Stomach smooth muscle (tissue), 2 donors: Measurements from ENCODE around the gene HS1BP3.
A peak's percentile ranks its signal among the peaks of the same experiment; 100 is the strongest.

Experiments used
- H3K27ac ChIP-seq: one replicate; pipeline ENCODE4 v1.7.0; 2013; ENCODE audit warnings: mild to moderate bottlenecking, low read length, inconsistent platforms
- H3K27me3 ChIP-seq, 2 donors: one replicate each; pipeline ENCODE4 v1.7.0; 2013; ENCODE audit warnings: low read length in 2 of 2; ENCODE audit not compliant: insufficient read depth in 2 of 2, control insufficient read depth in 1 of 2
- H3K36me3 ChIP-seq, 2 donors: one replicate each; pipeline ENCODE4 v1.7.0; 2013; ENCODE audit warnings: low read length in 2 of 2; ENCODE audit not compliant: control insufficient read depth in 2 of 2, insufficient read depth in 2 of 2
- H3K4me1 ChIP-seq: one replicate; pipeline ENCODE4 v1.7.0; 2013; ENCODE audit warnings: low read length; ENCODE audit not compliant: control insufficient read depth, insufficient read depth
- H3K4me3 ChIP-seq, 2 donors: one replicate each; pipeline ENCODE4 v1.7.0; 2013; ENCODE audit warnings: low read length in 2 of 2
- H3K9ac ChIP-seq, 2 donors: one replicate each; pipeline ENCODE4 v1.7.0; 2013; ENCODE audit warnings: low read length in 2 of 2, mild to moderate bottlenecking in 1 of 2
- H3K9me3 ChIP-seq, 2 donors: one replicate each; pipeline ENCODE4 v1.7.0; 2013; ENCODE audit warnings: low read length in 2 of 2; ENCODE audit not compliant: control insufficient read depth in 2 of 2
- donor health status: healthy.
- donor health status: Pancreatic carcinoma.

The HS1BP3 gene

GRCh38 chr2:20579866-20580265 is 71.0 kb downstream of the HS1BP3 start:
- Histone ChIP-seq H3K27ac (peak overlapping the region; percentile 68), H3K9ac (peak overlapping the region in 1 of 2 donors; percentile 39), H3K4me1 (peaks cover 42% of the 10 kb centered on the region), H3K9me3 (peaks cover 0 to 6% of the 10 kb centered on the region in 2 donors), H3K4me3 (no peak overlapping the region), H3K36me3 (no peaks in the 10 kb centered on the region), H3K27me3 (no peaks in the 10 kb centered on the region)

DNA sequence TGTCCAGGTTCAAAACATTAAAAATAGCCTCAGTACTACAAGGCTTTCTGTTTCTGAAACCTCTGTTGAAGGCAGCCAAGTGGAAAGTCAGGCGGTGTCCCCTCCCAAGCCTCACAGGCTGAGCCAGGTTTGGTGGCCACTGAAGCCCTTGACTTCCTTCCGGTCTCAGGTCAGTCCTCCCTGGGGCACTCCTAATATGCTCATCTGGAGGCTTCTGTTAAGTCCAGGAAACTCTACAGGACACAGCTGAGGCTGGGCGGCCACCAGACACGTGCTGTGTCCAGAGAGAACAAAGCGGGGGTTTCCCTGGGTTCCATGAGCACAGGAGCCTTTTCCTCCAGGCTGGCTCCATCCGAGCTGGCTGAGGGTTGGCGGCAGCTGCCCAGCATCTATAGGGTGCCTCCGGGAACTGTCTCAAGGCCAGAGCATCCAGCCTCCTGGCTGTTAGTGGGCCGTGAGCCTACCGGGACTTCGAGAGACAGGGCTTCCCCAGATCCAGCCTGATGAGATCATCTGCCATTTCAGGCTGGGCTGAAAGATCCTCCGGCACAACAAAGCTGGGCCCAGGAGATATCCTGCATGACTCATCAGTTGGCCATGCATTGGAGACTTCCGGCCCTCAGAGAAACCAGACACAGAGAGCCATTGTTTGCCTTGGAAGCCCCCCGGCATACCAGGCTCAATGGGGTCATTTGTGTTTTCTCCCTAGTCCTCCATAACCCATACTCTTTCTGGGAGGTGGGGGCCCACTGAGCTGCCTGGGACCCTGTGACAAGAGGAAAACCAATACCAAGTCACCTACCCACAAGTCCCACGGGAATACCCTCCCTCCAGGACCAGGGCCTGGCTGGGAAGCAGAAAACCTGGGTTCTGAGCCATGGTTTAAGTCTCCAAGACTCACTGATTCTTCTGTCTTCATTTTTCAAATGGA is 71.7 kb downstream of the HS1BP3 start:
- H3K36me3 ChIP-seq: no peaks in the 10 kb centered on the region
- H3K27ac ChIP-seq: peak overlapping the region; percentile 68
- peaks cover 40% of the 10 kb centered on the region for H3K4me1 ChIP-seq
- peak overlapping the region in 1 of 2 donors; percentile 39 for H3K9ac ChIP-seq
- peaks cover 0 to 6% of the 10 kb centered on the region in 2 donors for H3K9me3 ChIP-seq
- no peaks in the 10 kb centered on the region for H3K27me3 ChIP-seq
- peak overlapping the region in 1 of 2 donors; percentile 22 for H3K4me3 ChIP-seq

DNA sequence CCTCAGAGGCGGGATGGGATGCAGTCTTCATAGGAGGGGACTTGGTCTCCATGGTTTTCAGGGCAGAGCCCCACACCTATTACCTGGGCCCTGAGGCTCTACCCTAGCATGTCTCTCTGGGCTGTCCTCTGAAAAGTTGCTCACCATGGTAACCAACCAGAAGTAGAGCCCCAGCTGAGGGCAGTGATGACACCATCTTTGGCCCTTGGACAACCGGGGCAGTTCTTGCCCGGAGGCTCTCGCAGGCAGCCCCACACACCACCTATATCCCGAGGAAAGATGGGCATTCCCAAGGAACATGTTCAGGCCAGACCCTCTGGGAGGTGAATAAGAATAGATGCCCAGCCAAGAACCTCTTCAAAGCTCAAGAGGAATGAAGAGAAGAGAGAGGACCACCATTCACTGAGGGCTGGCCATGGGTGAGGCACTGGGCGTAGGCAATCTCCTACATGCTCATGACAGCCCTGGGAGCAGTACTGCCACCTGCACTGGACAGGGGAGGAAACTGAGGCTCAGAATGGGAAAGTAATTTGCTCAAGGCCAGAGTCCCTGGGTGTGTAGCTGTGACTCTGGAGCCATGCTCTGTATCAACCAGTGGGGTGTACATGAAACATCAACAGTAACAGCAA is 72.5 kb downstream of the HS1BP3 start:
- Histone ChIP-seq H3K27me3 (no peaks in the 10 kb centered on the region), H3K9me3 (peaks cover 0 to 6% of the 10 kb centered on the region in 2 donors), H3K4me3 (no peak overlapping the region), H3K27ac (peak overlapping the region; percentile 68), H3K4me1 (peaks cover 40% of the 10 kb centered on the region), H3K9ac (no peak overlapping the region), H3K36me3 (no peaks in the 10 kb centered on the region)

- Histone ChIP-seq H3K9ac (no peak overlapping the region), H3K4me1 (peaks cover 41% of the 10 kb centered on the region), H3K27ac (no peak overlapping the region), H3K27me3 (no peaks in the 10 kb centered on the region), H3K4me3 (no peak overlapping the region), H3K36me3 (no peaks in the 10 kb centered on the region), H3K9me3 (peaks cover 0 to 6% of the 10 kb centered on the region in 2 donors)
Observed at GRCh38 chr2:20577495-20578235, 73.2 kb downstream of the HS1BP3 start.

DNA sequence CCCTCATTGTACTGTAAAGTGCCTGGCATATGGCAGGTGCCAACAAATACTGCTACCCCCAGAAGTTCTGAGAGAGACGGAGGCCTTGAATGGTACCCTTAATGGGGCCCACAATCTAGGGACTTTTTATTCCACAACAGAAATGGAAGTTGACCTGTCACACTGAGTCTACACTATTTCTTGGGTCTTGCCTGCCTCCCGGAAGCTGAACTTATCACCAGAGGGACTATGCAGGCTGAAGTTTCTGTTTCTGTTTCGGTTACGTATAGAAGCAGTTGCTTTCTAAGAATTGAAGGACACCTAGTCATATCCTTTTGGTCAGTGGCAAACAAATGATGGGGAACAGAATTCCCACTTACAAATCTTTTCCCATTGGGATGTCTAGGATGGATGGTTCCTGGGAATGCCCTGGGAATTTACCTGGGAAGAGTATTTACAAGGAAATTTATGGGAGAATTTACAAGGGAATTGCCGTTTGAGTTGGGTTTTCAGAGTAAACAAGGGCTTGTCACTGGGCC is 74.2 kb downstream of the HS1BP3 start:
- H3K27ac ChIP-seq: no peak overlapping the region

DNA sequence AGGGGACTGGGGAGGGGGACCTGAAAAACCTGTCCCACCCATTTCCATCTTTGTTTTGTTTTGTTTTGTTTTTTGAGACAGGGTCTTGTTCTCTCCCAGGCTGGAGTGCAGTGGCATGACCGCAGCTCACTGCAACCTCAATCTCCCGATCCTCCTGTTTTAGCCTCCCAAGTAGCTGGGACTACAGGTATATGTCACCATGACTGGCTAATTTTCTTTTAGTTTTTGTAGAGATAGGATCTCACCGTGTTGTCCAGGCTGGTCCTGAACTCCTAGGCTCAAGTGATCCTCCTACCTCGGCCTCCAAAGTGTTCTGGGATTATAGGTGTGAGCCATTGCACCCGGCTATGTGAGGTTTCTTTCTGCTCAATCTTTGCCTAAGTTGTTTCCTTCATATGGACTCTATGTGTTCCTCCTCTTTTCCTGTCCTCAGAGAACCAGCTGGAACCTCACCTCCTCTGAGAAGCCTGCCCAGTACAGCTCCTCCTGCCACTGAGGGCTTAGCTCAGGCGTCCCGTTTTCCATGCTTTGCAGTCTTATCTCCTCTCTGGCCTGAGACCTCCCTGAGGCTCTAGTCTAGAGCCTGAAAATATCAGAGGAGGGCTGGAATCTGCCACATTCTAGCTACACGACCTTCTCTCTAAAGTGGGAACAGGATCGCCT is 74.8 kb downstream of the HS1BP3 start:
- H3K4me1 ChIP-seq: peaks cover 47% of the 10 kb centered on the region

More for the DNA sequence above, 74.2 kb downstream of the HS1BP3 start:
- Histone ChIP-seq H3K27me3 (no peaks in the 10 kb centered on the region), H3K9me3 (peaks cover 0 to 2% of the 10 kb centered on the region in 2 donors), H3K9ac (no peak overlapping the region), H3K36me3 (no peaks in the 10 kb centered on the region), H3K4me1 (peaks cover 47% of the 10 kb centered on the region), H3K4me3 (no peak overlapping the region)

GRCh38 chr2:20575414-20575813 is 75.5 kb downstream of the HS1BP3 start:
- Histone ChIP-seq H3K27me3 (no peaks in the 10 kb centered on the region), H3K4me3 (no peak overlapping the region), H3K27ac (peak overlapping the region; percentile 11), H3K4me1 (peaks cover 47% of the 10 kb centered on the region), H3K9ac (no peak overlapping the region), H3K36me3 (no peaks in the 10 kb centered on the region), H3K9me3 (no peaks in the 10 kb centered on the region)

More for the DNA sequence above, 74.8 kb downstream of the HS1BP3 start:
- no peaks in the 10 kb centered on the region for H3K9me3 ChIP-seq
- H3K27me3 ChIP-seq: no peaks in the 10 kb centered on the region
- H3K36me3 ChIP-seq: no peaks in the 10 kb centered on the region
- H3K4me3 ChIP-seq: no peak overlapping the region
- H3K27ac ChIP-seq: no peak overlapping the region
- no peak overlapping the region for H3K9ac ChIP-seq

DNA sequence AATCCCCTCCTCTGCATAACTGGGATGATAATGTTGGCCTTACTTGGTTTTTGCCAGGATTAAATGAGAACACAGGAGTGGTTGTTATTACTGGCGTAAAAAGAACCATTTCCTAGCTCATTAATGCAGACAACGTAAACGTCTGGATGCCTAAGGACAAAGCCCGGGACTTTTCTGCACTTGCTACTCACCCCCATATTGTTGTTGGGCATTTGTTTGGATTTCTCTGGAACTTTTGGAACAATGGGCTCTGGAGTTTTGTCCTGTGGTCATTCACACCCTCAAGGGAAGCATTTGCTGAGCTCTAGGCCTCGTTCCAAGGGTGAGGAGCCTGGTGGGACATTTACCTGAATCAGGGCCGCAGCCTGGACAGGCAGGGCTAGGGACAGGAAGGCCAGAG is 76.0 kb downstream of the HS1BP3 start:
- peaks cover 45% of the 10 kb centered on the region for H3K4me1 ChIP-seq
- no peaks in the 10 kb centered on the region for H3K27me3 ChIP-seq
- no peaks in the 10 kb centered on the region for H3K9me3 ChIP-seq
- H3K4me3 ChIP-seq: no peak overlapping the region
- no peaks in the 10 kb centered on the region for H3K36me3 ChIP-seq
- peak overlapping the region; percentile 11 for H3K27ac ChIP-seq
- H3K9ac ChIP-seq: no peak overlapping the region

DNA sequence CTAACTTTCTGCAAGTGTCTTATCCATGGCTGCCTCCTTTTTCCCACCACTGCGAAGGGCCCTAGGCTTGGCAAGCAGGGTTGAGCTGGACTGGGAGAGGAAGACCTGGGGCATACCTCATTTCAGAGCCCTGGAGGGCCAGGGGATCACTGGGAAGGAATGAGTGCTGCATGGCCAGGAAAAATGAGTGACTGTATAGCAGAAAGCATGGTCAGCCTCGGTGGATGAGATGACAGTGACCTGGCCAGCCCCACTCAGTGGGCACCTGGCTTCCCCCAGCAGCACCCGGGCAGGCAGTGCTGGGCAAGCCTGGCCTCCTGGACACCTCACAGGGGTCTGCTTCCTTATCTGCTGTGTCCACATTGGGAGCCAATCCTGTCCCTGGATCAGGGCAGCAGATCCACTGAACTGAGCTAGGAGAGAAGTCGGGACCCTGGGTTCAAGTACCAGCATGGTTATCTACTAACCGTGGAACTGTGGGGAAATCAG is 76.4 kb downstream of the HS1BP3 start:
- H3K4me3 ChIP-seq: no peak overlapping the region
- H3K9ac ChIP-seq: no peak overlapping the region
- H3K4me1 ChIP-seq: peaks cover 44% of the 10 kb centered on the region

More for the DNA sequence above, 76.4 kb downstream of the HS1BP3 start:
- Histone ChIP-seq H3K27ac (peak overlapping the region; percentile 24), H3K27me3 (no peaks in the 10 kb centered on the region), H3K9me3 (no peaks in the 10 kb centered on the region), H3K36me3 (no peaks in the 10 kb centered on the region)
